Measurements from ENCODE around the gene RPS21. TPM values are rescaled to one million over a fixed set of nuclear protein-coding genes. Genes with fewer than 3 reads are reported as not detected.

RPS21 gene
- total and polyA plus RNA-seq, 2 of the 13 experiments (the other 11 are each of a cell fraction or from before 2014, with no cell fraction given), result 2,647 to 11,063 TPM

- no peak for TF ChIP-seq ZBTB4 (CRISPR knock-in tag; IDR thresholded peaks at IDR 0.05; ENCODE audit: borderline replicate concordance)
- TF ChIP-seq ELK4 (CRISPR knock-in tag; IDR thresholded peaks at IDR 0.05; ENCODE audit: borderline replicate concordance), result no peak
- no peak for TF ChIP-seq KAT2B (IDR thresholded peaks at IDR 0.05; ENCODE audit: borderline replicate concordance, low read depth, low read length)
- no peak for TF ChIP-seq ZNF577 (CRISPR knock-in tag; IDR thresholded peaks at IDR 0.05; ENCODE audit: borderline replicate concordance, low read depth)
- TF ChIP-seq ZFP36 (IDR thresholded peaks at IDR 0.05; ENCODE audit: borderline replicate concordance, low read depth, low read length, partially characterized antibody), result no peak
- TF ChIP-seq TGIF2 (CRISPR knock-in tag; IDR thresholded peaks at IDR 0.05), result no peak
- TF ChIP-seq DMTF1 (CRISPR knock-in tag; IDR thresholded peaks at IDR 0.05), result no peak; the same call in 1 of the 2 replicates
- peak; percentile 3; the same call in 1 of the 2 replicates for TF ChIP-seq ATF3 (CRISPR knock-in tag; IDR thresholded peaks at IDR 0.05)
- TF ChIP-seq ZNF557 (CRISPR knock-in tag; IDR thresholded peaks at IDR 0.05), result 0 out of 2 replicates have a peak, but pooled peaks have one; percentile 25
- 0 out of 2 replicates have a peak, but pooled peaks have one; percentile 1 for TF ChIP-seq NRL (CRISPR knock-in tag; IDR thresholded peaks at IDR 0.05; ENCODE audit: borderline replicate concordance)
- TF ChIP-seq SAFB2 (CRISPR knock-in tag; IDR thresholded peaks at IDR 0.05; ENCODE audit: borderline replicate concordance, low read depth), result no peak
- TF ChIP-seq PHF8 (CRISPR knock-in tag; IDR thresholded peaks at IDR 0.05), result no peak; the same call in 1 of the 2 replicates
- no peak; the same call in 1 of the 2 replicates for TF ChIP-seq IRX3 (CRISPR knock-in tag; IDR thresholded peaks at IDR 0.05; ENCODE audit: borderline replicate concordance, low read depth)
- TF ChIP-seq ZZZ3 (CRISPR knock-in tag; IDR thresholded peaks at IDR 0.05; ENCODE audit: borderline replicate concordance), result no peak
- no peak for TF ChIP-seq SCMH1 (CRISPR knock-in tag; IDR thresholded peaks at IDR 0.05; ENCODE audit: borderline replicate concordance)
- no peak for TF ChIP-seq NFE2L1 (CRISPR knock-in tag; IDR thresholded peaks at IDR 0.05; ENCODE audit: borderline replicate concordance)
- TF ChIP-seq ETV5 (CRISPR knock-in tag; IDR thresholded peaks at IDR 0.05; ENCODE audit: borderline replicate concordance), result peak; percentile 44
- peak; percentile 40; the same call in 1 of the 2 replicates for TF ChIP-seq SNAPC5 (CRISPR knock-in tag; IDR thresholded peaks at IDR 0.05; ENCODE audit: borderline replicate concordance)
- TF ChIP-seq NONO (IDR thresholded peaks at IDR 0.05), result no peak
- peak; percentile 78 for TF ChIP-seq NONO (CRISPR knock-in tag; conservative IDR thresholded peaks at IDR 0.05)
- TF ChIP-seq NAIF1 (CRISPR knock-in tag; IDR thresholded peaks at IDR 0.05; ENCODE audit: borderline replicate concordance), result no peak
- no peak for TF ChIP-seq FIP1L1 (IDR thresholded peaks at IDR 0.05; ENCODE audit: borderline replicate concordance, insufficient read depth, low read depth, low read length)
These were observed 18.4 kb upstream of the RPS21 start (continued) for GRCh38 chr20:62368392-62368975.

All from HepG2 (cell line).